ENCODE results near the gene CAPN15. TPM values are rescaled to one million over a fixed set of nuclear protein-coding genes. Genes with fewer than 3 reads are reported as not detected.

The CAPN15 gene
- total RNA-seq, 1 experiment from 2014 or later: 60.4 TPM

GRCh38 chr16:507996-508395, 19.5 kb upstream of the CAPN15 start:
- Histone ChIP-seq H3K36me3 (ENCODE audit: low read depth, low read length) (no peaks in the 10 kb centered on the region), H3K79me2 (ENCODE audit: low read length) (no peaks in the 10 kb centered on the region), H3K27me3 (ENCODE audit: low read length) (no peaks in the 10 kb centered on the region), H3K4me1 (ENCODE audit: insufficient read depth, low read length) (no peaks in the 10 kb centered on the region), H2AFZ (ENCODE audit: low read length) (no peak overlapping the region), H4K20me1 (ENCODE audit: low read length) (no peaks in the 10 kb centered on the region), H3K9ac (ENCODE audit: low read length) (no peak overlapping the region), H3K27ac (ENCODE audit: low read length) (no peak overlapping the region), H3K4me3 (ENCODE audit: low read length) (no peak overlapping the region), H3K9me3 (ENCODE audit: low read length) (no peaks in the 10 kb centered on the region), H3F3A (ENCODE audit: low read length, unreplicated experiment) (no peaks in the 10 kb centered on the region), H3K9me2 (replicated peaks; ENCODE audit: low read length) (no peaks in the 10 kb centered on the region), H3K4me2 (ENCODE audit: low read length) (no peak overlapping the region)
- ATAC-seq (no peak), DNase-seq (no peak)
- ChIA-PET CTCF (no interaction called here), POLR2A (ENCODE audit: unreplicated experiment) (no interaction called here)
- TF ChIP-seq EZH2 (IDR thresholded peaks at IDR 0.05; ENCODE audit: low read length, unreplicated experiment) (no peak), CTCF (conservative IDR thresholded peaks at IDR 0.05; ENCODE audit: low read depth, low read length) (no peak), EZH2phosphoT487 (IDR thresholded peaks at IDR 0.05; ENCODE audit: borderline replicate concordance, low read length) (no peak)
- intact Hi-C loops (cut with micrococcal nuclease): no loop called here
- no TSS peak for BruUV-seq (replicated peaks)

GRCh38 chr16:508884-509736, 18.4 kb upstream of the CAPN15 start:
- no peak for TF ChIP-seq CTCF (conservative IDR thresholded peaks at IDR 0.05; ENCODE audit: low read depth, low read length)
- TF ChIP-seq EZH2 (IDR thresholded peaks at IDR 0.05; ENCODE audit: low read length, unreplicated experiment): no peak
- TF ChIP-seq EZH2phosphoT487 (IDR thresholded peaks at IDR 0.05; ENCODE audit: borderline replicate concordance, low read length): no peak
- H3K79me2 ChIP-seq (ENCODE audit: low read length): no peaks in the 10 kb centered on the region
- no peaks in the 10 kb centered on the region for H4K20me1 ChIP-seq (ENCODE audit: low read length)
- H3K4me2 ChIP-seq (ENCODE audit: low read length): no peak overlapping the region
- no peaks in the 10 kb centered on the region for H3K27me3 ChIP-seq (ENCODE audit: low read length)
- H3K9me2 ChIP-seq (replicated peaks; ENCODE audit: low read length): no peaks in the 10 kb centered on the region
- intact Hi-C loops (cut with micrococcal nuclease): no loop called here
- no peaks in the 10 kb centered on the region for H3F3A ChIP-seq (ENCODE audit: low read length, unreplicated experiment)
- ATAC-seq (peak; percentile 20; the same call in 1 of the 2 replicates), DNase-seq (no peak)
- H2AFZ ChIP-seq (ENCODE audit: low read length): no peak overlapping the region
- no peak overlapping the region for H3K27ac ChIP-seq (ENCODE audit: low read length)
- ChIA-PET POLR2A (ENCODE audit: unreplicated experiment) (no interaction called here), CTCF (no interaction called here)
- H3K9me3 ChIP-seq (ENCODE audit: low read length): no peaks in the 10 kb centered on the region
- no TSS peak for BruUV-seq (replicated peaks)
- no peaks in the 10 kb centered on the region for H3K4me1 ChIP-seq (ENCODE audit: insufficient read depth, low read length)
- no peak overlapping the region for H3K9ac ChIP-seq (ENCODE audit: low read length)
- no peak overlapping the region for H3K4me3 ChIP-seq (ENCODE audit: low read length)
- no peaks in the 10 kb centered on the region for H3K36me3 ChIP-seq (ENCODE audit: low read depth, low read length)

Data from PC-3 (cell line).